Endodermal cell (in vitro differentiated cells): ENCODE measurements around the gene PNPLA7. TPM values are rescaled to one million over a fixed set of nuclear protein-coding genes. Genes with fewer than 3 reads are reported as not detected.
A peak's percentile ranks its signal among the peaks of the same experiment; 100 is the strongest.

Source experiments
- DNase-seq: peaks from one replicate; pipeline ENCODE4 v3.0.0-alpha.2; 2017
- H3K27ac ChIP-seq: 2 replicates; pipeline ENCODE4 v1.5.1; 2013; ENCODE audit warnings: mild to moderate bottlenecking, low read depth, low read length, moderate library complexity
- H3K27me3 ChIP-seq: 2 replicates; pipeline ENCODE4 v1.6.1; 2013; ENCODE audit warnings: mild to moderate bottlenecking, low read length, moderate library complexity; ENCODE audit not compliant: insufficient read depth, control insufficient read depth, poor library complexity, severe bottlenecking
- H3K36me3 ChIP-seq: 2 replicates; pipeline ENCODE4 v1.7.0; 2013; ENCODE audit warnings: mild to moderate bottlenecking, low read length, moderate library complexity; ENCODE audit not compliant: control insufficient read depth, insufficient read depth
- H3K4me1 ChIP-seq: one replicate; pipeline ENCODE4 v1.7.0; 2013; ENCODE audit warnings: low read length; ENCODE audit not compliant: control insufficient read depth, insufficient read depth
- H3K4me3 ChIP-seq: 2 replicates; pipeline ENCODE4 v1.5.1; 2013; ENCODE audit warnings: mild to moderate bottlenecking, low read length, moderate library complexity
- H3K9ac ChIP-seq: 2 replicates; pipeline ENCODE4 v1.6.1; 2013; ENCODE audit warnings: mild to moderate bottlenecking, low read length, moderate library complexity; ENCODE audit not compliant: poor library complexity, severe bottlenecking; ENCODE audit errors: extremely low read depth
- H3K9me3 ChIP-seq: 2 replicates; pipeline ENCODE4 v1.6.1; 2013; ENCODE audit warnings: mild to moderate bottlenecking, low read length, moderate library complexity; ENCODE audit not compliant: control insufficient read depth
- H3K27ac Mint-ChIP-seq: 2 replicates; pipeline ENCODE4 v1.8.0; 2020; ENCODE audit warnings: mixed read lengths
- H3K27me3 Mint-ChIP-seq: 2 replicates; pipeline ENCODE4 v1.8.0; 2021; ENCODE audit warnings: mild to moderate bottlenecking, mixed read lengths; ENCODE audit not compliant: insufficient read depth
- H3K36me3 Mint-ChIP-seq: 2 replicates; pipeline ENCODE4 v1.8.0; 2020; ENCODE audit warnings: low read depth, mixed read lengths
- H3K4me1 Mint-ChIP-seq: 2 replicates; pipeline ENCODE4 v1.8.0; 2020; ENCODE audit warnings: mixed read lengths
- H3K4me3 Mint-ChIP-seq: 2 replicates; pipeline ENCODE4 v1.8.0; 2020; ENCODE audit warnings: mild to moderate bottlenecking, moderate library complexity, mixed read lengths
- H3K9me3 Mint-ChIP-seq: 2 replicates; pipeline ENCODE4 v1.8.0; 2020; ENCODE audit warnings: mild to moderate bottlenecking, mixed read lengths
- CTCF ChIP-seq: fragments of 200-600 bp; sonication (generic); conservative IDR thresholded peaks from 2 replicates; pipeline ENCODE4 v1.5.0; 2021; ENCODE audit warnings: antibody characterized with exemption, mild to moderate bottlenecking
- WGBS, 2 experiments: methylation state at CpG; one replicate each; pipeline versions ENCODE4 v1.1.5 to v1.1.7; 2013; ENCODE audit warnings: missing lambda C conversion rate in 2 of 2, mixed read lengths in 1 of 2; ENCODE audit not compliant: insufficient coverage in 1 of 2, insufficient read length in 1 of 2; 5-methylcytosine and 5-hydroxymethylcytosine counted together
- total RNA-seq, 2 donors: library from RNA; stranded (reverse); fragmentation: NEBNext Ultra II Directional in 1 of 2; extraction: Animal tissue kit (Norgen Biotek cat#: 25700) in 1 of 2; gene quantifications; 2 replicates in 1 of 2; 3 replicates in 1 of 2; pipeline ENCODE4 v1.2.1, GENCODE V29; 2021

The PNPLA7 gene
- total RNA-seq, 2 donors from 2014 or later, result 2.0 to 2.4 TPM

- no peak overlapping the region for H3K27ac Mint-ChIP-seq
- no peaks in the 10 kb centered on the region for H3K27me3 Mint-ChIP-seq
- no peak overlapping the region for H3K9ac ChIP-seq
- H3K4me3 Mint-ChIP-seq, result no peak overlapping the region
- H3K27me3 ChIP-seq, result no peaks in the 10 kb centered on the region
- peaks cover 7% of the 10 kb centered on the region for H3K4me1 ChIP-seq
- peaks cover 55% of the 10 kb centered on the region for H3K36me3 ChIP-seq
- H3K4me1 Mint-ChIP-seq, result peaks cover 19% of the 10 kb centered on the region
- TF ChIP-seq CTCF, result no peak
- no peak for DNase-seq
- H3K4me3 ChIP-seq, result no peak overlapping the region
- no peaks in the 10 kb centered on the region for H3K9me3 ChIP-seq
- peaks cover 41% of the 10 kb centered on the region for H3K36me3 Mint-ChIP-seq
- H3K27ac ChIP-seq, result no peak overlapping the region
- 94 to 95% methylated on average over 4 of the region's 4 CpGs for WGBS, 2 experiments
- no peaks in the 10 kb centered on the region for H3K9me3 Mint-ChIP-seq
These were observed 30.7 kb upstream of the PNPLA7 start for GRCh38 chr9:137580954-137581322.

GRCh38 chr9:137580209-137580953 is 30.2 kb upstream of the PNPLA7 start:
- no peaks in the 10 kb centered on the region for H3K9me3 Mint-ChIP-seq
- peaks cover 7% of the 10 kb centered on the region for H3K4me1 ChIP-seq
- H3K27ac Mint-ChIP-seq, result peak overlapping the region; percentile 52
- peak overlapping the region; percentile 82 for H3K4me3 Mint-ChIP-seq
- H3K9me3 ChIP-seq, result no peaks in the 10 kb centered on the region
- peaks cover 41% of the 10 kb centered on the region for H3K36me3 Mint-ChIP-seq
- H3K9ac ChIP-seq, result no peak overlapping the region
- H3K27me3 ChIP-seq, result no peaks in the 10 kb centered on the region
- no peak for DNase-seq
- 91 to 92% methylated on average over 15 to 23 of the region's 23 CpGs for WGBS, 2 experiments
- H3K36me3 ChIP-seq, result peaks cover 55% of the 10 kb centered on the region
- no peak overlapping the region for H3K4me3 ChIP-seq
- H3K4me1 Mint-ChIP-seq, result peaks cover 19% of the 10 kb centered on the region
- TF ChIP-seq CTCF, result no peak
- H3K27ac ChIP-seq, result no peak overlapping the region
- H3K27me3 Mint-ChIP-seq, result no peaks in the 10 kb centered on the region

- Mint-ChIP-seq H3K27ac (peak overlapping the region; percentile 88), H3K4me3 (peak overlapping the region; percentile 82), H3K9me3 (no peaks in the 10 kb centered on the region), H3K36me3 (peaks cover 45% of the 10 kb centered on the region), H3K27me3 (no peaks in the 10 kb centered on the region), H3K4me1 (peaks cover 19% of the 10 kb centered on the region)
- H3K4me1 ChIP-seq, result peaks cover 7% of the 10 kb centered on the region
- DNase-seq, result no peak
- no peaks in the 10 kb centered on the region for H3K27me3 ChIP-seq
- H3K4me3 ChIP-seq, result peak overlapping the region; percentile 82
- WGBS, 2 experiments, result 61 to 78% methylated on average over 15 to 19 of the region's 19 CpGs
- peak overlapping the region; percentile 66 for H3K27ac ChIP-seq
- peak overlapping the region; percentile 72 for H3K9ac ChIP-seq
- no peaks in the 10 kb centered on the region for H3K9me3 ChIP-seq
- H3K36me3 ChIP-seq, result peaks cover 57% of the 10 kb centered on the region
- TF ChIP-seq CTCF, result no peak
These were observed 29.0 kb upstream of the PNPLA7 start for GRCh38 chr9:137579259-137579604.
